Astrocyte (in vitro differentiated cells and primary cell): ENCODE results near the gene UBR4. TPM values are rescaled to one million over a fixed set of nuclear protein-coding genes. Genes with fewer than 3 reads are reported as not detected.

Source experiments
- DNase-seq: peaks from one replicate; pipeline ENCODE4 v3.0.0-alpha.2; 2010; ENCODE audit warnings: low read depth
- FAIRE-seq: peaks from 2 replicates; lab custom pipeline; 2011; peaks lifted over from hg19 to GRCh38; lab: Jason Lieb, UNC
- H2AFZ ChIP-seq: 2 replicates; pipeline ENCODE4 v1.6.0; 2012; ENCODE audit warnings: low read depth, low read length, inconsistent platforms
- H3K27ac ChIP-seq: 2 replicates; pipeline ENCODE4 v1.5.1; 2011; ENCODE audit warnings: low read depth, low read length, inconsistent platforms
- H3K27me3 ChIP-seq: 2 replicates; pipeline ENCODE4 v1.6.0; 2011; ENCODE audit warnings: low read length, inconsistent platforms; ENCODE audit not compliant: insufficient read depth
- H3K36me3 ChIP-seq: 2 replicates; pipeline ENCODE4 v1.5.1; 2011; ENCODE audit warnings: low read length, inconsistent platforms; ENCODE audit not compliant: insufficient read depth
- H3K4me1 ChIP-seq: 2 replicates; pipeline ENCODE4 v1.5.1; 2011; ENCODE audit warnings: low read length, inconsistent platforms; ENCODE audit not compliant: insufficient read depth
- H3K4me2 ChIP-seq: 2 replicates; pipeline ENCODE4 v1.6.0; 2012; ENCODE audit warnings: low read length, inconsistent platforms
- H3K4me3 ChIP-seq: 2 replicates; pipeline ENCODE4 v1.5.1; 2011; ENCODE audit warnings: low read depth, mild to moderate bottlenecking, low read length, inconsistent platforms; ENCODE audit not compliant: insufficient read depth
- H3K79me2 ChIP-seq: 2 replicates; pipeline ENCODE4 v1.6.0; 2012; ENCODE audit warnings: mild to moderate bottlenecking, low read length, inconsistent platforms; ENCODE audit not compliant: insufficient read depth
- H3K9ac ChIP-seq: 2 replicates; pipeline ENCODE4 v1.6.0; 2012; ENCODE audit warnings: mild to moderate bottlenecking, low read length, inconsistent platforms
- H3K9me3 ChIP-seq: 2 replicates; pipeline ENCODE4 v1.5.1; 2012; ENCODE audit warnings: low read depth, mild to moderate bottlenecking, low read length, inconsistent platforms; ENCODE audit not compliant: insufficient read depth
- H4K20me1 ChIP-seq: 2 replicates; pipeline ENCODE4 v1.6.0; 2012; ENCODE audit warnings: low read length, inconsistent platforms; ENCODE audit not compliant: insufficient read depth
- H3K27ac Mint-ChIP-seq: one replicate; pipeline ENCODE4 v1.8.0; 2021; ENCODE audit warnings: mild to moderate bottlenecking, mixed read lengths; ENCODE audit not compliant: unreplicated experiment
- H3K27me3 Mint-ChIP-seq: one replicate; pipeline ENCODE4 v1.8.0; 2021; ENCODE audit warnings: low read depth, mixed read lengths; ENCODE audit not compliant: unreplicated experiment
- H3K36me3 Mint-ChIP-seq: one replicate; pipeline ENCODE4 v1.8.0; 2021; ENCODE audit warnings: low read depth, mixed read lengths; ENCODE audit not compliant: unreplicated experiment
- H3K4me1 Mint-ChIP-seq: one replicate; pipeline ENCODE4 v1.8.0; 2021; ENCODE audit warnings: low read depth, mixed read lengths; ENCODE audit not compliant: unreplicated experiment
- H3K4me3 Mint-ChIP-seq: one replicate; pipeline ENCODE4 v1.8.0; 2021; ENCODE audit warnings: mild to moderate bottlenecking, moderate library complexity, mixed read lengths; ENCODE audit not compliant: unreplicated experiment
- H3K9me3 Mint-ChIP-seq: one replicate; pipeline ENCODE4 v1.8.0; 2021; ENCODE audit warnings: mild to moderate bottlenecking, mixed read lengths; ENCODE audit not compliant: unreplicated experiment
- EZH2 ChIP-seq: IDR thresholded peaks from 2 replicates; pipeline ENCODE4 v1.6.1; 2012; ENCODE audit warnings: mild to moderate bottlenecking, low read length, inconsistent platforms; ENCODE audit not compliant: insufficient read depth
- total RNA-seq: library from RNA; stranded (reverse); gene quantifications from 2 replicates; pipeline ENCODE4 v1.2.1, GENCODE V29; 2021
- TF ChIP-seq, protein P1 (sequence below): IDR thresholded peaks from 2 replicates; pipeline ENCODE4 v1.5.1; 2011; ENCODE audit warnings: low read depth, mild to moderate bottlenecking, inconsistent platforms, low read length, moderate library complexity; ENCODE audit not compliant: insufficient read depth

The UBR4 gene
- total RNA-seq, 1 donor from 2014 or later, result 153 TPM

DNA sequence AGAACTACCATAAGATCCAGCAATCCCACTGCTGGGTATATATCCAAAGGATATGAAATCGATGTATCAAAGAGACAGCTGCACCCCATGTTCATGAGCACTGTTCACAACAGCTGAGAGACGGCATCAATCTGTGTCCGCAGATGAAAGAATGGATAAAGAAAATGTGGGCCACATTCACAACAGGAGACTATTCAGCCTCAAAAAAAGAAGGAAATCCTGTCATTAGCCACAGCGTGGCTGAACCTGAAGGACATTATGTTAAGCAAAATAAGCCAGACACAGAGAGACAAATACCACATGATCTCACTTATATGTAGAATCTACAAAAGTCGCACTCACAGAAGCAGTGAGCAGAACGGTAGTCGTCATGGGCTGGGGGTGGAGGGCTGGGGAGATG is 154.4 kb downstream of the UBR4 start:
- H3K4me1 ChIP-seq, result peaks cover 3% of the 10 kb centered on the region
- Mint-ChIP-seq H3K27ac (no peak overlapping the region), H3K27me3 (peaks cover 31% of the 10 kb centered on the region), H3K9me3 (no peaks in the 10 kb centered on the region), H3K4me1 (peaks cover 6% of the 10 kb centered on the region), H3K4me3 (no peak overlapping the region), H3K36me3 (no peaks in the 10 kb centered on the region)
- no peak overlapping the region for H3K4me2 ChIP-seq
- no peak for TF ChIP-seq EZH2
- TF ChIP-seq, protein P1, sequence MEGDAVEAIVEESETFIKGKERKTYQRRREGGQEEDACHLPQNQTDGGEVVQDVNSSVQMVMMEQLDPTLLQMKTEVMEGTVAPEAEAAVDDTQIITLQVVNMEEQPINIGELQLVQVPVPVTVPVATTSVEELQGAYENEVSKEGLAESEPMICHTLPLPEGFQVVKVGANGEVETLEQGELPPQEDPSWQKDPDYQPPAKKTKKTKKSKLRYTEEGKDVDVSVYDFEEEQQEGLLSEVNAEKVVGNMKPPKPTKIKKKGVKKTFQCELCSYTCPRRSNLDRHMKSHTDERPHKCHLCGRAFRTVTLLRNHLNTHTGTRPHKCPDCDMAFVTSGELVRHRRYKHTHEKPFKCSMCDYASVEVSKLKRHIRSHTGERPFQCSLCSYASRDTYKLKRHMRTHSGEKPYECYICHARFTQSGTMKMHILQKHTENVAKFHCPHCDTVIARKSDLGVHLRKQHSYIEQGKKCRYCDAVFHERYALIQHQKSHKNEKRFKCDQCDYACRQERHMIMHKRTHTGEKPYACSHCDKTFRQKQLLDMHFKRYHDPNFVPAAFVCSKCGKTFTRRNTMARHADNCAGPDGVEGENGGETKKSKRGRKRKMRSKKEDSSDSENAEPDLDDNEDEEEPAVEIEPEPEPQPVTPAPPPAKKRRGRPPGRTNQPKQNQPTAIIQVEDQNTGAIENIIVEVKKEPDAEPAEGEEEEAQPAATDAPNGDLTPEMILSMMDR, result no peak
- peaks cover 9% of the 10 kb centered on the region for H3K27me3 ChIP-seq
- no peaks in the 10 kb centered on the region for H4K20me1 ChIP-seq
- FAIRE-seq (no peak), DNase-seq (no peak)
- no peaks in the 10 kb centered on the region for H3K9me3 ChIP-seq
- no peak overlapping the region for H3K9ac ChIP-seq
- no peak overlapping the region for H3K27ac ChIP-seq
- no peaks in the 10 kb centered on the region for H3K36me3 ChIP-seq
- no peak overlapping the region for H3K4me3 ChIP-seq
- H3K79me2 ChIP-seq, result no peaks in the 10 kb centered on the region
- H2AFZ ChIP-seq, result no peak overlapping the region

DNA sequence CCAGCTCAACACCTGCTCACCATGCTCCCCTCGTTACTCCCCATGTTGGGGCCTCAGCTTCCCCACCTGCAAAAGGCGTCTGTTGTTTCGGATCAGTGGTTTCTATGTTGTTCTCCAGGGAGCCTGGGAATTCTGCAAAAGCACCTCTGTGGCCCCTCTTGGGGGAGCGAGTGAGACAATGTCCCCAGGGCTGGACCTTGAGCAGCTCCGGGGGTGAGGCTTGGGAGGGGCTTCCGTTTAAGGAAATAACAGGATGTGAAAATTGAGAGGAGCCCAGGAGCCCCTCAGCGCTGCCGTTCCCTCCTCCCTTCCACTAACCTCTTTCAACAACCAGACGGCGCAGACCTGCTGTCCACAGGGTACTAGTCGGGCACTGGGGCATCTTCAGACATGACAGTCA is 155.1 kb downstream of the UBR4 start:
- no peaks in the 10 kb centered on the region for H3K36me3 Mint-ChIP-seq
- Histone ChIP-seq H3K79me2 (no peaks in the 10 kb centered on the region), H3K36me3 (no peaks in the 10 kb centered on the region), H3K9me3 (no peaks in the 10 kb centered on the region), H3K4me2 (no peak overlapping the region), H2AFZ (no peak overlapping the region), H4K20me1 (no peaks in the 10 kb centered on the region), H3K4me1 (peaks cover 6% of the 10 kb centered on the region), H3K4me3 (no peak overlapping the region), H3K9ac (no peak overlapping the region), H3K27me3 (peaks cover 9% of the 10 kb centered on the region), H3K27ac (no peak overlapping the region)
- H3K27ac Mint-ChIP-seq, result no peak overlapping the region
- DNase-seq (no peak), FAIRE-seq (no peak)
- no peak overlapping the region for H3K4me3 Mint-ChIP-seq
- H3K9me3 Mint-ChIP-seq, result no peaks in the 10 kb centered on the region
- peaks cover 32% of the 10 kb centered on the region for H3K27me3 Mint-ChIP-seq
- H3K4me1 Mint-ChIP-seq, result peaks cover 6% of the 10 kb centered on the region
- TF ChIP-seq EZH2, result no peak
- TF ChIP-seq, protein P1, result no peak

DNA sequence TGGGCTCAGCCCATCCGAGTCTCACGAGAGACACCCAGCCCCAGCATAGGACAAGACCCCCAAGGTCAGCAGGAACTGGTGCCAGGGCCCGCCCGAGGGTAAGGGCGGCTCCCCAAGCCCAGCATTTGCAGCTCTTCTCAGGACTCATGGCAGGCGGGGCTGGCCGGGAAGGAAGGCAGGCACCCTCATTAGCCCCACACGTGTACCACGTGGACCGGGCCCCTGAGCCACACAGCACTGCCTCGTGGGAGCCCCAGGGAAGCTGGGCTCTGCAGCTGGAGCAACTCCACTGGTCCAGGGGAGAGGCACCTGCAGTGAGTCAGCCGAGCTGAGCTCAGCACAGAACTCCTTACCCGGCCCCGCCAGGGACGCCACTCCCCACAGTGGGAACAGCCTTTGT is 155.8 kb downstream of the UBR4 start:
- H3K9me3 Mint-ChIP-seq, result no peaks in the 10 kb centered on the region
- Histone ChIP-seq H2AFZ (no peak overlapping the region), H3K27me3 (peaks cover 9% of the 10 kb centered on the region), H3K4me2 (no peak overlapping the region), H3K9me3 (no peaks in the 10 kb centered on the region), H4K20me1 (no peaks in the 10 kb centered on the region), H3K4me1 (peaks cover 6% of the 10 kb centered on the region), H3K79me2 (no peaks in the 10 kb centered on the region), H3K4me3 (no peak overlapping the region), H3K9ac (no peak overlapping the region), H3K27ac (no peak overlapping the region), H3K36me3 (no peaks in the 10 kb centered on the region)
- peaks cover 6% of the 10 kb centered on the region for H3K4me1 Mint-ChIP-seq
- DNase-seq (no peak), FAIRE-seq (no peak)
- H3K4me3 Mint-ChIP-seq, result no peak overlapping the region
- H3K36me3 Mint-ChIP-seq, result no peaks in the 10 kb centered on the region
- H3K27ac Mint-ChIP-seq, result no peak overlapping the region
- H3K27me3 Mint-ChIP-seq, result peaks cover 37% of the 10 kb centered on the region
- TF ChIP-seq EZH2, result no peak
- TF ChIP-seq, protein P1, result no peak
